ENCODE data around the gene CUX1.

The CUX1 gene

DNA sequence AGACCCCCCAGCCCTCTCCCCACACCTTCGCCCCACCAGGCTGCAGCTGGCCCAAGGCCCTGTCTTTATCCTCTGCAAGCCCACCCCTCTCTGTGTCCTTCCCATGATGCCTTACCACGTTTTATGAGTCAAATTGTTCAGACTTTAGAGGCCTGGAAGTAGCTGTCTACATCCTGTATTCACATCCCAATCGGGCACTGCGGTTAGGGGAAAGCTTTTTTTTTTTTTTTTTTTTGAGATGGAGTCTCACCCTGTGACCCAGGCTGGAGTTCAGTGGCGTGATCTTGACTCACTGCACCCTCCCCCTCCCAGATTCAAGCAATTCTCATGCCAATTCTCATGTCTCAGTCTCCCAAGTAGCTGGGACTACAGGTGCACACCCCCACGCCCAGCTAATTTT lies 347.7 kb downstream of the CUX1 start:
- Histone ChIP-seq H3K36me3 (replicated peaks; ENCODE audit: insufficient read depth, low read length) (no peaks in the 10 kb centered on the region), H3K27ac (ENCODE audit: low read length) (no peak overlapping the region), H3K79me2 (ENCODE audit: low read length) (no peaks in the 10 kb centered on the region), H3K9ac (ENCODE audit: low read length) (no peak overlapping the region), H3F3A (ENCODE audit: insufficient read depth, low read length) (no peaks in the 10 kb centered on the region), H3K9me2 (replicated peaks; ENCODE audit: insufficient read depth, low read length) (no peaks in the 10 kb centered on the region), H3K4me2 (ENCODE audit: low read depth, low read length) (no peak overlapping the region), H3K27me3 (replicated peaks; ENCODE audit: insufficient read depth, low read length) (no peaks in the 10 kb centered on the region), H4K20me1 (ENCODE audit: insufficient read depth, low read length) (no peaks in the 10 kb centered on the region), H3K4me1 (ENCODE audit: low read length) (no peaks in the 10 kb centered on the region), H3K4me3 (ENCODE audit: low read length) (no peak overlapping the region), H3K9me3 (replicated peaks; ENCODE audit: insufficient read depth, low read length) (no peaks in the 10 kb centered on the region), H2AFZ (ENCODE audit: low read length) (no peak overlapping the region)
- no peak for DNase-seq
- TF ChIP-seq EZH2 (optimal IDR thresholded peaks at IDR 0.05; ENCODE audit: low read depth, low read length), result no peak
- no peak for TF ChIP-seq EZH2phosphoT487 (IDR thresholded peaks at IDR 0.05; ENCODE audit: low read length)
- no peak for TF ChIP-seq CTCF (IDR thresholded peaks at IDR 0.05; ENCODE audit: low read length)

DNA sequence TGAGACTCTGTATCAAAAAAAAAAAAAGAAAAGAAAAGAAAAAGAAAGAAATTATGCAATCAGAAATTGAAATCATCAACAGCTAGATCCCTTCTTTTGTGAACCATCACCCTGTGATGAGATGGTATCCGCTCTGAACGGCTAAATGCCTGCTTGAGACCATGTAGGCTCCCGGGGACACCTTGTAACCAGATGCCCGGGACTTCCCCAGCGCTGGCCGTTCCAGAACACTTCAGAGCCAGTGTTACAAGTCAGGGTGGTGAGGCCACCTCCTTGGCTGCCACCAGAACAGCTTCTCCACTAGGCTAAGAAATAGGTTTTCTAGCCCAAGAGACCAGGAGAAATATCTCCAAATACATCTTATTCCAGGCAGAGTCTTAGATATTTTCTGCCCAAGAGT lies 349.8 kb downstream of the CUX1 start:
- H3K36me3 ChIP-seq (replicated peaks; ENCODE audit: insufficient read depth, low read length), result no peaks in the 10 kb centered on the region
- H3K9me3 ChIP-seq (replicated peaks; ENCODE audit: insufficient read depth, low read length), result no peaks in the 10 kb centered on the region
- H3K4me3 ChIP-seq (ENCODE audit: low read length), result no peak overlapping the region
- no peak overlapping the region for H3K9ac ChIP-seq (ENCODE audit: low read length)
- H3K79me2 ChIP-seq (ENCODE audit: low read length), result no peaks in the 10 kb centered on the region
- no peak overlapping the region for H3K27ac ChIP-seq (ENCODE audit: low read length)
- H3K9me2 ChIP-seq (replicated peaks; ENCODE audit: insufficient read depth, low read length), result no peaks in the 10 kb centered on the region
- no peak for DNase-seq
- TF ChIP-seq EZH2phosphoT487 (IDR thresholded peaks at IDR 0.05; ENCODE audit: low read length) (no peak), CTCF (IDR thresholded peaks at IDR 0.05; ENCODE audit: low read length) (no peak), EZH2 (optimal IDR thresholded peaks at IDR 0.05; ENCODE audit: low read depth, low read length) (no peak)
- no peaks in the 10 kb centered on the region for H3K27me3 ChIP-seq (replicated peaks; ENCODE audit: insufficient read depth, low read length)
- no peaks in the 10 kb centered on the region for H3K4me1 ChIP-seq (ENCODE audit: low read length)
- H4K20me1 ChIP-seq (ENCODE audit: insufficient read depth, low read length), result no peaks in the 10 kb centered on the region
- H3F3A ChIP-seq (ENCODE audit: insufficient read depth, low read length), result no peaks in the 10 kb centered on the region
- no peak overlapping the region for H2AFZ ChIP-seq (ENCODE audit: low read length)
- H3K4me2 ChIP-seq (ENCODE audit: low read depth, low read length), result no peak overlapping the region

- Histone ChIP-seq H3K4me2 (ENCODE audit: low read depth, low read length) (no peak overlapping the region), H3F3A (ENCODE audit: insufficient read depth, low read length) (no peaks in the 10 kb centered on the region), H4K20me1 (ENCODE audit: insufficient read depth, low read length) (no peaks in the 10 kb centered on the region), H3K9ac (ENCODE audit: low read length) (no peak overlapping the region), H3K27me3 (replicated peaks; ENCODE audit: insufficient read depth, low read length) (no peaks in the 10 kb centered on the region), H3K4me3 (ENCODE audit: low read length) (no peak overlapping the region), H3K27ac (ENCODE audit: low read length) (no peak overlapping the region), H3K36me3 (replicated peaks; ENCODE audit: insufficient read depth, low read length) (no peaks in the 10 kb centered on the region), H3K9me3 (replicated peaks; ENCODE audit: insufficient read depth, low read length) (no peaks in the 10 kb centered on the region), H3K9me2 (replicated peaks; ENCODE audit: insufficient read depth, low read length) (no peaks in the 10 kb centered on the region), H2AFZ (ENCODE audit: low read length) (no peak overlapping the region), H3K79me2 (ENCODE audit: low read length) (no peaks in the 10 kb centered on the region), H3K4me1 (ENCODE audit: low read length) (no peaks in the 10 kb centered on the region)
- no peak for DNase-seq
- no peak for TF ChIP-seq CTCF (IDR thresholded peaks at IDR 0.05; ENCODE audit: low read length)
These were observed 352.4 kb downstream of the CUX1 start for GRCh38 chr7:102169651-102170392.

Data from MM.1S (cell line).